Loucy (cell line): ENCODE data around the gene ARMH3.

Experiments
- EZH2phosphoT487 ChIP-seq: fragments of 200-600 bp; IDR thresholded peaks from 2 replicates; pipeline ENCODE4 v1.6.1; 2018; ENCODE audit warnings: antibody characterized with exemption, mild to moderate bottlenecking, moderate library complexity, borderline replicate concordance
- TF ChIP-seq, protein P1 (sequence below): fragments of 200-600 bp; sonication (generic); conservative IDR thresholded peaks from 2 replicates; pipeline ENCODE4 v1.5.1; 2014; ENCODE audit warnings: mild to moderate bottlenecking, antibody characterized with exemption, low read length

GRCh38 chr10:101848894-101849351 is 207.1 kb downstream of the ARMH3 start:
- TF ChIP-seq, protein P1, sequence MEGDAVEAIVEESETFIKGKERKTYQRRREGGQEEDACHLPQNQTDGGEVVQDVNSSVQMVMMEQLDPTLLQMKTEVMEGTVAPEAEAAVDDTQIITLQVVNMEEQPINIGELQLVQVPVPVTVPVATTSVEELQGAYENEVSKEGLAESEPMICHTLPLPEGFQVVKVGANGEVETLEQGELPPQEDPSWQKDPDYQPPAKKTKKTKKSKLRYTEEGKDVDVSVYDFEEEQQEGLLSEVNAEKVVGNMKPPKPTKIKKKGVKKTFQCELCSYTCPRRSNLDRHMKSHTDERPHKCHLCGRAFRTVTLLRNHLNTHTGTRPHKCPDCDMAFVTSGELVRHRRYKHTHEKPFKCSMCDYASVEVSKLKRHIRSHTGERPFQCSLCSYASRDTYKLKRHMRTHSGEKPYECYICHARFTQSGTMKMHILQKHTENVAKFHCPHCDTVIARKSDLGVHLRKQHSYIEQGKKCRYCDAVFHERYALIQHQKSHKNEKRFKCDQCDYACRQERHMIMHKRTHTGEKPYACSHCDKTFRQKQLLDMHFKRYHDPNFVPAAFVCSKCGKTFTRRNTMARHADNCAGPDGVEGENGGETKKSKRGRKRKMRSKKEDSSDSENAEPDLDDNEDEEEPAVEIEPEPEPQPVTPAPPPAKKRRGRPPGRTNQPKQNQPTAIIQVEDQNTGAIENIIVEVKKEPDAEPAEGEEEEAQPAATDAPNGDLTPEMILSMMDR = peak; percentile 42
- no peak for TF ChIP-seq EZH2phosphoT487
